ENCODE data around the gene ACKR1.

The ACKR1 gene

GRCh38 chr1:159248311-159248710, 43.6 kb downstream of the ACKR1 start:
- H3K9me3 ChIP-seq = peaks cover 17% of the 10 kb centered on the region; the same call in 1 of the 2 replicates
- no peaks in the 10 kb centered on the region for H3K36me3 ChIP-seq
- H3K4me2 ChIP-seq = no peak overlapping the region
- H3K27me3 ChIP-seq = no peaks in the 10 kb centered on the region
- H3K9ac ChIP-seq = no peak overlapping the region
- no peaks in the 10 kb centered on the region for H4K20me1 ChIP-seq
- H3K4me3 ChIP-seq = no peak overlapping the region
- H3K4me1 ChIP-seq = no peaks in the 10 kb centered on the region
- TF ChIP-seq Cebpa-rat (IDR thresholded peaks at IDR 0.05) = no peak
- H3K27ac ChIP-seq = no peak overlapping the region

GRCh38 chr1:159250638-159251216, 46.1 kb downstream of the ACKR1 start:
- Histone ChIP-seq H3K9me3 (peaks cover 21% of the 10 kb centered on the region), H3K4me1 (no peaks in the 10 kb centered on the region), H3K36me3 (no peaks in the 10 kb centered on the region), H3K4me2 (no peak overlapping the region), H3K27me3 (no peaks in the 10 kb centered on the region), H3K27ac (no peak overlapping the region), H3K4me3 (no peak overlapping the region), H3K9ac (no peak overlapping the region), H4K20me1 (no peaks in the 10 kb centered on the region)
- TF ChIP-seq Cebpa-rat (IDR thresholded peaks at IDR 0.05) = no peak
